ENCODE measurements around the gene EIF3F.

GRCh38 chr11:7981619-7982157 is 5.4 kb upstream of the EIF3F start:
- TF ChIP-seq CTCF (IDR thresholded peaks at IDR 0.05; ENCODE audit: poor library complexity, severe bottlenecking) (no peak), POLR2AphosphoS5 (IDR thresholded peaks at IDR 0.05) (no peak), REST (IDR thresholded peaks at IDR 0.05; ENCODE audit: borderline replicate concordance) (no peak), EZH2 (IDR thresholded peaks at IDR 0.05; ENCODE audit: borderline replicate concordance, insufficient read depth, low read length, poor library complexity, severe bottlenecking) (no peak)

All from neural cell (in vitro differentiated cells).